22Rv1 (cell line): ENCODE data around the gene ADAMTS17.

Source experiments
- ZFX ChIP-seq: fragments of 450-650 bp; IDR thresholded peaks from 2 replicates; pipeline ENCODE4 v1.6.1; 2017; ENCODE audit warnings: antibody characterized with exemption, borderline replicate concordance
- TF ChIP-seq, protein P1 (sequence below): fragments of 450-650 bp; IDR thresholded peaks from 2 replicates; pipeline ENCODE4 v1.5.1; 2017; ENCODE audit warnings: mild to moderate bottlenecking

DNA sequence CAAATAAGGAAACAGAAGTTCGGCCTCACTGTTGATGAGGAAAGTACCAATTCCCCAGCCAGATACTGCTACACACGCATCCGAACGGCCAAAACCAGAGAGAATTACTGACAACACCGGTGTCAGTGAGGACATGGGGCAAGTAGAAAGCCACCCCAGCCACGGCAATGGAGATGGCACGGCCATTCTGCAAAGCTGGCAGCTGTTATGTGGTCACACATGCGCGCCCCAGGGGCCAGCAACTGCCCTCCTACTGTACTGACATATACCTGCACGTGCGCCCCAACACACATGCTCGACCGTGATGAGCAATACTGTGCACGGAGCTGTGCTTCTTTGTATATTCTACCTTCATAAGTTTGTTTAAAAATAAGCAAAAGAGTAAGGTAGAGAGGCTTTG lies 217.4 kb downstream of the ADAMTS17 start:
- TF ChIP-seq, protein P1, sequence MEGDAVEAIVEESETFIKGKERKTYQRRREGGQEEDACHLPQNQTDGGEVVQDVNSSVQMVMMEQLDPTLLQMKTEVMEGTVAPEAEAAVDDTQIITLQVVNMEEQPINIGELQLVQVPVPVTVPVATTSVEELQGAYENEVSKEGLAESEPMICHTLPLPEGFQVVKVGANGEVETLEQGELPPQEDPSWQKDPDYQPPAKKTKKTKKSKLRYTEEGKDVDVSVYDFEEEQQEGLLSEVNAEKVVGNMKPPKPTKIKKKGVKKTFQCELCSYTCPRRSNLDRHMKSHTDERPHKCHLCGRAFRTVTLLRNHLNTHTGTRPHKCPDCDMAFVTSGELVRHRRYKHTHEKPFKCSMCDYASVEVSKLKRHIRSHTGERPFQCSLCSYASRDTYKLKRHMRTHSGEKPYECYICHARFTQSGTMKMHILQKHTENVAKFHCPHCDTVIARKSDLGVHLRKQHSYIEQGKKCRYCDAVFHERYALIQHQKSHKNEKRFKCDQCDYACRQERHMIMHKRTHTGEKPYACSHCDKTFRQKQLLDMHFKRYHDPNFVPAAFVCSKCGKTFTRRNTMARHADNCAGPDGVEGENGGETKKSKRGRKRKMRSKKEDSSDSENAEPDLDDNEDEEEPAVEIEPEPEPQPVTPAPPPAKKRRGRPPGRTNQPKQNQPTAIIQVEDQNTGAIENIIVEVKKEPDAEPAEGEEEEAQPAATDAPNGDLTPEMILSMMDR, result no peak
- no peak for TF ChIP-seq ZFX
